T-helper 17 cell (primary cell): ENCODE results near the gene ZNF33B. TPM values are rescaled to one million over a fixed set of nuclear protein-coding genes. Genes with fewer than 3 reads are reported as not detected.
"Not testable (repeated sequence)": the region's sequence is repeated elsewhere in the genome, so short reads cannot be mapped to it uniquely, and the experiment has no call there.

ENCODE experiments used
- ATAC-seq: fragments of 150-1000 bp; cut with Tn5 transposase; 2 replicates; pipeline ENCODE4 v1.10.0; 2021; ENCODE audit warnings: mild to moderate bottlenecking, moderate library complexity
- DNase-seq, 3 donors: peaks; one replicate each; pipeline versions ENCODE4 v3.0.0 to v3.0.0-alpha.2; 2020 to 2021
- H3K9me3 ChIP-seq: one replicate; pipeline ENCODE4 v1.7.0; 2013; ENCODE audit warnings: low read length, mild to moderate bottlenecking; ENCODE audit not compliant: control insufficient read depth, poor library complexity, severe bottlenecking
- H3K27ac Mint-ChIP-seq: one replicate; pipeline ENCODE4 v1.8.0; 2022; ENCODE audit warnings: mild to moderate bottlenecking, moderate library complexity, mixed read lengths
- H3K27me3 Mint-ChIP-seq: one replicate; pipeline ENCODE4 v1.8.0; 2022; ENCODE audit warnings: mixed read lengths
- H3K36me3 Mint-ChIP-seq: one replicate; pipeline ENCODE4 v1.8.0; 2022; ENCODE audit warnings: low read depth, mixed read lengths
- H3K4me1 Mint-ChIP-seq: one replicate; pipeline ENCODE4 v1.8.0; 2022; ENCODE audit warnings: mild to moderate bottlenecking, mixed read lengths
- H3K4me3 Mint-ChIP-seq: one replicate; pipeline ENCODE4 v1.8.0; 2022; ENCODE audit warnings: mild to moderate bottlenecking, moderate library complexity, mixed read lengths
- total RNA-seq, 4 donors: library from RNA in 2 of 4; stranded (reverse) in 2 of 4; gene quantifications; one replicate each; pipeline ENCODE4 v1.2.3 and lab custom pipeline; 2022 to 2026

Gene ZNF33B
- total RNA-seq (10 to 100 TPM; 28.1 to 32.1 TPM), total RNA-seq (lab: John Stamatoyannopoulos, UW) (74.5 to 110 reads per million in 2 donors)

DNA sequence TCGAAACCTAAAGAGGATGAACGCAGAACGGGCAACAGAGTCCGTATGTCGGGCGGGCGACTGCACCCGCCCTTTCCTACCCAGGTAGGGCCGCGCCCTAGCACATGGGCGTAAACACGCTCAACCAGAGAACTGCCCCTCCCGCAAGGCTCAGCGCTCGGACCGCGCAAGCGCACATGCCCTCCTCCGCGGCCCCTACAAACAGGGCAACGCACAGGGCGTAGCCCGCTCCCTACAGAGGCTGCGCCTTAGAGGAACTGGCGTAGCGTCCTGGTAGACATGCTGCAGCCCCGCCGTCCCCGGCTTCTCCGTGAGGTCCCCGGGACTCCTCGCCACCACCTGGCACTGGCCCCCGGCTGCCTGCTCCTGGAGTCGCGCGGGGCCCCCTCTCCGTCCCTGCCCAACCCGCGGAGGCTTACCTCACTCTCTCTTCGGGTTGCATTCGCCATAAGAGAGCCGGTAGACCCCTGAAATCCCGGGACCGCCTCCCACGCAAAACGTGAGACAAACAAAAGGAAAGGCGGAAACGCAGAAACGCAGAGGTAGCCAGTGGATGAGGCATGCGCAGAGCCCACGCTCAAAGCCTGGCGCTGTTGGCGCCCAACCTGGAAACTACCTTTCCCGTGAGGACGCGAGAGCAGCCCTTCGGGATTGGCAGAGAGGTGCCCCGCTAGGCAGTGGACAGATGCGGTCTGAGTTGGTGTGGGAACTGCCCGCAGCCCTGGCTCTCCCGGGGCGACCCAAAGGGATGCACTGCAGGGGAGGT, at the start of gene ZNF33B:
ZNF33B (minus strand) TSS at position 516 of the 766 bp plus-strand sequence. CDS start 1,642 bp downstream, outside the sequence.
- H3K27ac Mint-ChIP-seq = peak within 1 kb of the TSS; percentile 96
- DNase-seq = peak; percentile 81 to 91 (median 84)
- no peaks in the 10 kb centered on the region for H3K27me3 Mint-ChIP-seq
- peak; percentile 93 for ATAC-seq
- H3K9me3 ChIP-seq = no peaks in the 10 kb centered on the region
- peak within 1 kb of the TSS; percentile 96 for H3K4me3 Mint-ChIP-seq
- H3K36me3 Mint-ChIP-seq = peaks cover 4% of the 10 kb centered on the region
- peaks cover 28% of the 10 kb centered on the region for H3K4me1 Mint-ChIP-seq

- no peak for DNase-seq
- Mint-ChIP-seq H3K4me3 (no peak overlapping the region), H3K4me1 (no peaks in the 10 kb centered on the region), H3K27me3 (no peaks in the 10 kb centered on the region), H3K36me3 (no peaks in the 10 kb centered on the region), H3K27ac (no peak overlapping the region)
- no peak for ATAC-seq
- no peaks in the 10 kb centered on the region for H3K9me3 ChIP-seq
Observed at GRCh38 chr10:42684517-42684916, 46.1 kb upstream of the ZNF33B start.

DNA sequence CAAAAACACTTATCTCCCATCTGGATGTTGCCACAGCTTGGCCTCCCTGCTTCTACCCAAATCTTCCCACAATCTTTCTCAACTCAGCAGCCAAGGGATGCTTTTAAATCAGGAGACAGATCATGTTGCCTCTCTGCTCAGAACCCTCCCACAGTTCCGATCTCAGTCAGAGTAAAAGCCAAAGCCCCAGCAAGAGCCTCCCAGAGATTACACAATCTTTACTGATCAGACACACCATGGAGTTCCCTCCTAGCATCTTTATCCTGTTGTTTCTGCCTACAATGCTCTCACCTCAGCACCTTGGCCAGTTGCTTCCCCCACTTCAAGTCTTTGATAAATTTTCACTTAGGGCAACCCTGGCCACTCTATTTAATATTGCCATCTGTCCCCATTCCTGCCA, 41.9 kb upstream of the ZNF33B start:
- ATAC-seq = no peak
- H3K36me3 Mint-ChIP-seq = no peaks in the 10 kb centered on the region
- H3K4me3 Mint-ChIP-seq = no peak overlapping the region
- DNase-seq = no peak
- no peaks in the 10 kb centered on the region for H3K9me3 ChIP-seq
- peak overlapping the region; percentile 1 for H3K27ac Mint-ChIP-seq
- H3K4me1 Mint-ChIP-seq = no peaks in the 10 kb centered on the region
- no peaks in the 10 kb centered on the region for H3K27me3 Mint-ChIP-seq

- not testable (repeated sequence) for H3K4me1 Mint-ChIP-seq, H3K27me3 Mint-ChIP-seq, ATAC-seq, DNase-seq, H3K36me3 Mint-ChIP-seq, H3K27ac Mint-ChIP-seq, H3K9me3 ChIP-seq
- peak overlapping the region; percentile 13 for H3K4me3 Mint-ChIP-seq
Observed at GRCh38 chr10:42665181-42665979, 27.0 kb upstream of the ZNF33B start.

DNA sequence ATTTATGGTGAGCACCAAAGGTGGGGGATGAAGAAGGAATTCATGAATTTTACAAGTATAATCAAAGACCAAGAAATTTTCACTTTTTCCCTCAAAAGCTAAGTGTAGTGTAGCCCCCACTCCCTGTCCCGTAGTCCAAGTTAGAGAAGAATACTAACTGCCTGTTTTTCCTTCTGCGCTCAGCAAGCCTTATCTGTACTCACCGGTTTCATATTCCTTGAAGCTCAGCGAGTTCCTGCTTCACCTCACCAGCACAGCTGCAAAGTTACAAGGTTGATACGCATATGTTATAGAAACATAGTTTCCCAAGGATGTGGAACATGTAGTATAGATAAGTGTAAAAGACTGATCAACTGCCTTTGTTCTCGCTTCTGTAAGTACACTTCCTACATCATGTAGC, 16.0 kb upstream of the ZNF33B start:
- peaks cover 3% of the 10 kb centered on the region for H3K36me3 Mint-ChIP-seq
- peaks cover 3% of the 10 kb centered on the region for H3K4me1 Mint-ChIP-seq
- no peaks in the 10 kb centered on the region for H3K9me3 ChIP-seq
- H3K4me3 Mint-ChIP-seq = no peak overlapping the region
- DNase-seq (no peak), ATAC-seq (no peak)
- no peak overlapping the region for H3K27ac Mint-ChIP-seq
- peaks cover 17% of the 10 kb centered on the region for H3K27me3 Mint-ChIP-seq

GRCh38 chr10:42652858-42653257, 14.5 kb upstream of the ZNF33B start:
- Mint-ChIP-seq H3K4me1 (peaks cover 3% of the 10 kb centered on the region), H3K36me3 (peaks cover 3% of the 10 kb centered on the region), H3K27ac (no peak overlapping the region), H3K4me3 (no peak overlapping the region), H3K27me3 (peaks cover 17% of the 10 kb centered on the region)
- no peaks in the 10 kb centered on the region for H3K9me3 ChIP-seq
- ATAC-seq (no peak), DNase-seq (no peak)

DNA sequence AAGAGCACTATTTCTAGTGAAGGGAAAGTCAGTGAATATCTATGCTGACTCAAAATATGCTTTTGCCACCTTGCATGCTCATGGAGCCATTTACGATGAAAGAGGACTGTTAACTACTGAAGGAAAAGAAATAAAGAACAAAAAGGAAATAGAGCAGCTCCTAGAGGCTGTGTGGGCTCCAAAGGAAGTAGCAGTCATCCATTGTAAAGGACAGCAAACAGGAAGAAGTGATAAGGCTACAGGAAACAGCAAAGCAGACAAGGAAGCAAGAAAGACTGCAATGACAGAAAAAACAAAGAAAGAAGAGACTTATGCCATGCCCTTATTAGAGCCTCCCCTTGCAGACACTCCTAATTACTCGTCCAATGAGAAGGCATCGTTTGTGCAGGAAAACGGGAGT, 12.0 kb upstream of the ZNF33B start:
- DNase-seq (no peak), ATAC-seq (no peak)
- Mint-ChIP-seq H3K27ac (no peak overlapping the region), H3K27me3 (peaks cover 27% of the 10 kb centered on the region), H3K4me1 (peaks cover 3% of the 10 kb centered on the region), H3K4me3 (no peak overlapping the region), H3K36me3 (peaks cover 10% of the 10 kb centered on the region)
- no peaks in the 10 kb centered on the region for H3K9me3 ChIP-seq

- Mint-ChIP-seq H3K4me3 (no peak overlapping the region), H3K27ac (no peak overlapping the region), H3K27me3 (peaks cover 22% of the 10 kb centered on the region), H3K36me3 (peaks cover 10% of the 10 kb centered on the region), H3K4me1 (peaks cover 3% of the 10 kb centered on the region)
- no peaks in the 10 kb centered on the region for H3K9me3 ChIP-seq
- DNase-seq (no peak), ATAC-seq (no peak)
Observed at GRCh38 chr10:42648512-42648911, 10.1 kb upstream of the ZNF33B start.

DNA sequence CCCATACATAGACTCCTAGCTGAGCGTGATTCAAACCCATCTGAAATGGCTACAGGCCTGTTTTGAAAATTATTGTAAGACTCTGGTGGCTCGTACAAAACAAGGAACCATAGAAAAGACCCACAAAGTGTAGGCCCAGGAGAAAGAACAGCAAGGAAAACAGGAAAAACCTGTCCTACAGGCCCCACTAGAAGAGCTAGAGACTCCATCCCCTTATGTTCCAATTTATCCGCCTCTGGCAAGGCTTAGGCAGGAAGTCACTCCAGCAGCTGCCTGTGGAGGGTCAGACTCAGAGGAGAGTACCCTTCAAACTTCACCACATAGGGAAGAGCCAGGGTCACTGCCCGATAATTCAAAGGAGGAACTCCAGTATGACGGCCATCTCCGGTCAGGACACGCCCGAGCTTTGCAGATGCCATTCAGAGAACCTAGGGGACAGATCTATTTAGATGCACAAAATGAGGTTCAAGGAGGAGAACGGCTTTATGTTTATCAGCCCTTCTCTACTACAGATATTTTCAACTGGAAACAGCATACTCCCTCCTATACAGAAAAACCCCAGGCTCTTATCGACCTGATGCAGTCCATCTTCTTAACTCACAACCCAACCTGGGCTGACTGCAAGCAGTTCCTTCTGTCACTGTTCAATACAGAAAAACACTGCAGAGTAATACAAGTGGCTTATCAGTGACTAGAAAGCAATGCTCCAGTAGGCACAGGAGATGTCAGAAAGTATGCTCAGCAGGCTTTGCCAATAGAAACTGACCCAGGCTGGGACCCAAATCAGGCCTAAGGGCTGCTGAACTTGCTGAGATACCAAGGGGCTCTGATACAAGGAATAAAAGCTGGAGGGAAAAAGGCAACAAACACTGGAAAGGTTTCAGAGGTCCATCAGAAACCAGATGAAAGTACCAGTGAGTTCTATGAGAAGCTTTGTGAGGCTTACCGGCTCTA, 8.6 kb upstream of the ZNF33B start:
- no peak overlapping the region for H3K4me3 Mint-ChIP-seq
- H3K4me1 Mint-ChIP-seq = peaks cover 3% of the 10 kb centered on the region
- no peak overlapping the region for H3K27ac Mint-ChIP-seq
- peaks cover 10% of the 10 kb centered on the region for H3K36me3 Mint-ChIP-seq
- no peak for DNase-seq
- ATAC-seq = no peak
- no peaks in the 10 kb centered on the region for H3K9me3 ChIP-seq
- H3K27me3 Mint-ChIP-seq = peaks cover 18% of the 10 kb centered on the region

DNA sequence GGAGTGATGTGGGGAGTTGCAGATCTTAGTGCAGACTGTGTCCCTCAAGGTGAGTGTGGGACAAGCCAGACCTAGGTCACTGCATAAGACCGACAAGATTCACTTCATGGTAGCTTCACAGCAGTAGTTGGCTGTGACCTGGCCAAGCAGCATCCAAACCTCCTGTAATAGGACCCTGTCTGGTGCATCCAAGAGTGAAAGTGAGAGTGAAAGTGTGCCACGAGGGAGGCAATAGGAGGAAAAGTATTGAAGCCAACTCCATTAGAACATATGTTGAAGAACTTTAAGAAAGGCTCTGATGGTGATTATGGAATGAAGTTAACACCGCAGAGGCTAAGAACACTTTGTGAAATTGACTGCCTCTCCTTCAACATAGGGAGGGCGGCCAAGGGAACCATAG, 7.8 kb upstream of the ZNF33B start:
- ATAC-seq (no peak), DNase-seq (no peak)
- Mint-ChIP-seq H3K27me3 (peaks cover 15% of the 10 kb centered on the region), H3K4me3 (no peak overlapping the region), H3K36me3 (peaks cover 10% of the 10 kb centered on the region), H3K27ac (no peak overlapping the region), H3K4me1 (peaks cover 3% of the 10 kb centered on the region)
- H3K9me3 ChIP-seq = no peaks in the 10 kb centered on the region

DNA sequence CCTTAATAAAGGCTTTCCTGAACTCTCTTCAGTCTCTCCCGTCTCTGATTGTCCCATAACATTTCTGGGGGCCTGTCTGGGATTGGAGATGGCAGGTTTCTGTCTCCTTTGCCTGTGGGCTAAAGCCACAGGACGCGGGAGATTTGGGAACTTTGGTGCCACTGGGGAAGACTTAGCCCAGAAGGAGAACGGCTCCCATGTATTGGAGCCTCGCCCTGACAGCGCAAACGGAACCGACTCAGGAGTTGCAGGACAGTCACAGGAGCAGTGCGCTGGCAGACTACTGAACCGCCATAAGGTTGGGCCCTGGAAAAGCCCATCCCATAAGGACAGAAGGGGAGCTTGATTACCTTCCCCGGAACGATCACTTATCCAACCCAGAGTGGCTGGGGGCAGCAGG, 7.1 kb upstream of the ZNF33B start:
- ATAC-seq = no peak
- peaks cover 3% of the 10 kb centered on the region for H3K4me1 Mint-ChIP-seq
- peaks cover 10% of the 10 kb centered on the region for H3K36me3 Mint-ChIP-seq
- DNase-seq = no peak
- H3K4me3 Mint-ChIP-seq = no peak overlapping the region
- peaks cover 15% of the 10 kb centered on the region for H3K27me3 Mint-ChIP-seq
- no peak overlapping the region for H3K27ac Mint-ChIP-seq
- H3K9me3 ChIP-seq = no peaks in the 10 kb centered on the region

- Mint-ChIP-seq H3K4me1 (no peaks in the 10 kb centered on the region), H3K4me3 (no peak overlapping the region), H3K36me3 (peaks cover 7% of the 10 kb centered on the region), H3K27ac (no peak overlapping the region), H3K27me3 (peaks cover 15% of the 10 kb centered on the region)
- ATAC-seq (no peak), DNase-seq (no peak)
- H3K9me3 ChIP-seq = no peaks in the 10 kb centered on the region
Observed at GRCh38 chr10:42645103-42645502, 6.7 kb upstream of the ZNF33B start.
